ENCODE measurements around the gene CNTFR.
A peak's percentile ranks its signal among the peaks of the same experiment; 100 is the strongest.
"Not testable (repeated sequence)": the region's sequence is repeated elsewhere in the genome, so short reads cannot be mapped to it uniquely, and the experiment has no call there.

The CNTFR gene, protein sequence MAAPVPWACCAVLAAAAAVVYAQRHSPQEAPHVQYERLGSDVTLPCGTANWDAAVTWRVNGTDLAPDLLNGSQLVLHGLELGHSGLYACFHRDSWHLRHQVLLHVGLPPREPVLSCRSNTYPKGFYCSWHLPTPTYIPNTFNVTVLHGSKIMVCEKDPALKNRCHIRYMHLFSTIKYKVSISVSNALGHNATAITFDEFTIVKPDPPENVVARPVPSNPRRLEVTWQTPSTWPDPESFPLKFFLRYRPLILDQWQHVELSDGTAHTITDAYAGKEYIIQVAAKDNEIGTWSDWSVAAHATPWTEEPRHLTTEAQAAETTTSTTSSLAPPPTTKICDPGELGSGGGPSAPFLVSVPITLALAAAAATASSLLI

DNA sequence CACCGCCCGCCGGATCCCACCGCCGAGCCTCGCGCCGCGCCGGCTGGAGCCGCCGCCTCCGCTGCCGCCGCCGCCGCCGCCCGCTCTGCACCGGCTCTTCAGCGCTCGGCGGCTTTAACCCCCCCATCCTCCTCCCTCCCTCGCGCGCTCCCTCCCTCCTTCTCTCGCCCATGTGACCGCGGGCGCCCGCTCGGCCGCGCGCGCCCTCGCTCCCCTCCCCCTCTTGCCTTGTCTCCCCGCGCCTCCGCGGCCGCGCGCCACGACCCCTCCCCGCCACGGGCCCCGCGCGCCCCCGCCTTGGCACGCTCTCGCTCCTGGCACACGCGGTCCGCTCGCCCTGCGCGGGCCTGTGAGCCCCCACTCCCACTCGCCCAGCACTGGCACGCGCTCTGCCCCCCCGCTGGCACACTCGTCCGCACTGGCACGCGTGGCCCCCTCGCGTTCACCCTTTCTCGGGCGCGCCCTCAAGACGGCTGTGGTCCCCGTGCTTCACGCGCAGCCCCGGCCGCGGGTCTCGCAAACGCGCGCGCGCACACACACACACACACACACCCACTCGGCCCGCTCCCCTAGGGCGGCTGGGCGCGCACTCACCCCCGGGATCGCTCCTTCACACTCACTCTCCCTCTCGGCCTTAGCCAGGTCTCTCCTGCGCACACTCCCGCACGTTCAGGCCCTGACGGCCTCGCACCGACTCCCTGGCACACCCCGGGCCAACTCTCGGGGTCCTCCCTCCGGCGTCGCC lies at the start of gene CNTFR:
TSS of gene CNTFR (minus strand) at position 89 of the 745 bp plus-strand sequence. CDS start 20,743 bp downstream, outside the sequence.
- DNase-seq = no peak

DNA sequence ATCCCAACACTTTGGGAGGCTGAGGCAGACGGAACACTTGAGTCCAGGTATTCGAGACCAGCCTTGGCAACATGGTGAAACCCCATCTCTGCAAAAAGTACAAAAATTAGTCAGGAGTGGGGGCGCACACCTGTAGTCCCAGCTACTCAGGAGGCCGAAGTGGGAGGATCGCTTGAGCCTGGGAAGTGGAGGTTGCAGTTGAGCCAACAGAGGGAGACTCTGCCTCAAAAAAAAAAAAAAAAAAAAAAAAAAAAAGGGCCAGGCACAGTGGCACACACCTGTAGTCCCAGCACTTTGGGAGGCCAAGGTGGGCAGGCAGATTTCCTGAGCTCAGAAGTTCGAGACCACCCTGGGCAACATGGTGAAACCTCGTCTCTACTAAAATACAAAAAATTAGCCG lies 49.8 kb upstream of the CNTFR start:
- not testable (repeated sequence) for DNase-seq

DNA sequence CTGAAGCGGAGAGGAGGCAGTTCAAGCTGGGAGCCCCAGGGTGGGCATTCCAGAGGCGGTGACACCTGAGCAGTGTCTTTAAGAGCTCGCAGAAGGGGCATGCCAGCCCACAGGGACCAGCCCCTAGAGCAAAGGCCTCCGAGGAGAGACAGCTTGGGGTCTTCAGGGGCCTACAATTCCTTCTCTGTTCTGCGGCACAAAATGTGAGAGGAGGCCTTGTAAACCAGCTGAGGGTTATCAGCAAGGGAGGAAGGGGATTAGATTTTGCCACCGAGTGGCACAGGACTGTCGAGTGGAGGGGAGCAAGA lies 48.6 kb upstream of the CNTFR start:
- no peak for DNase-seq

DNA sequence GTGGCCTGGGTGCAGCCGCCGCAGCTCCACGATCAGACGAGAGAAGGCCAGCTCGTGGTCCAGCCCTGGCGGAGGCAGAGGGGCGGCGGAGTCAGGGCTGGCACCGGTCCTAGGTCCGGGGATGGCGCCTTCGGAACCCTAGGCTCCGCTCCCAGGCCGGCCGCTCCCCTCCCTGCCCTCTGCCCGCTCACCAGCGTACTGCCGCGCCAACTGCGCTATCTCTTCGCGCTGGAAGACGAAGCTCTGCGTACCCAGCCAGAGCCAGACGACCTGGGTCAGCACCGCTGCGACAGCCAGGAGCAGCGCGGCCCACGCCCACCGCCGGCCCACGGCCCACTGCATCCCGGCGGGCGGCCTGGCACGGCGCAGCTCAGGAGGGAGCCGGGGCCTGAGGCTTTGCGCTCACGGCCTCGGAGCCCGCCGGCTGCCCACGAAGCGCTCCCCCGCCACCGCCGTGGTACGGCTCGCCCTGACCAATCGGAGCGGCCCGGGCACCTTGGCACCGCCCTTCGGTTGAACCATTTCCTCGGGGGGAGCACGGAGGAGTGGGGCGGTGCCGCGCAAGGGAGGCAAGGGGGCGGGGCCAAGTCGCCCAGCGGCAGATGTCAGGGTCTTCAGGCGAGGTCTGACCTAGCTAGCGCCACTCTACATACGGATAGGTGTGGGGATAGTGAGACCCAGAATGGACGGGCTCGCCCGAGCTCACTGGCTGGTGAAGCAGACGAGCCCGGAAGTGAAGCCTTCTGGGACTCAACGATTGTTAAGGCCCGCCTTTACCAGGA lies 48.0 kb upstream of the CNTFR start, which contains the start of gene SIGMAR1:
TSS of gene SIGMAR1 (minus strand) at position 432 of the 782 bp plus-strand sequence. CDS start at position 342, 90 bp downstream.
- DNase-seq = peak; percentile 81 to 86

DNA sequence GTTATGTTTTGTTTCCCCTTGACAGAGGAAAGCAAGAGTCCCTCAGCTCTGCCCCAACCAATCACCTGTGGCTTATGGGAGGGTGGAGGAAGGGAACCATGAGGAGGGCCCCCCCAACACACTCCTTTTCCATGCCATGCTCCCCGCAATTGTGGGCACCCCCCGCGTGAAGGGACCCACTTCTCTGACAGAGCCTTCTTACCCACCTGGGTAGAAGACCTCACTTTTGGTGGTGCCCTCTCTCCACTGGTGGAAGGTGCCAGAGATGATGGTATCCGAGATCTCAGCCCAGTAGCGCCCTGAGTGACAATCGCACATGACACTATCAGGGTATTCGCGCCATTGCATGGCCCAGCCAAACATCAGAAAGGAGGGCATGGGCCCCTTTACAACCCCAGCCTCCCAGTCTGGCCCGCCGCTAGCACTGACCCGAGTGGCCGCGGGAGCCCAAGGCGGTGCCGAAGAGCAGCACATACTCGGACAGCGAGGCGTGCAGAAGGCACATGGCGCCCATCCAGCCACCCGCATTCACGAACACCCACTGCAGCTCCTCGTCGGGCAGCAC lies 47.3 kb upstream of the CNTFR start:
- no peak for DNase-seq

DNA sequence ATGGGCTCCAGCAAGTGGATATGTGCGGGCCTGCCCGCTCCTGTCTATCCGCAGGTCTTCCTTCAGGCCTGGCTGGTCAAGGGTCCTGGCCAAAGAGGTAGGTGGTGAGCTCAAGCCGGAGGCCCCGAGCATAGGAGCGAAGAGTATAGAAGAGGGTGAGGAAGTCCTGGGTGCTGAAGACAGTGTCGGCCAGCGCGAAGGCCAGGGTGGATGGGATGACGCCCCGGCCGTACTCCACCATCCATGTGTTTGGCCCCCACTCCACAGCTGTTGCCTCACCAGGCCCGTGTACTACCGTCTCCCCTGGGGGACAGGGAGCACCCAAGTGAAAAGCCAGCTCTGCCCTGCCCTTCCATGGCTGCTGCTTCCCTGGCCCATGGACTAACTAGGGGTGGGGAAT lies 46.0 kb upstream of the CNTFR start:
- DNase-seq = no peak

DNA sequence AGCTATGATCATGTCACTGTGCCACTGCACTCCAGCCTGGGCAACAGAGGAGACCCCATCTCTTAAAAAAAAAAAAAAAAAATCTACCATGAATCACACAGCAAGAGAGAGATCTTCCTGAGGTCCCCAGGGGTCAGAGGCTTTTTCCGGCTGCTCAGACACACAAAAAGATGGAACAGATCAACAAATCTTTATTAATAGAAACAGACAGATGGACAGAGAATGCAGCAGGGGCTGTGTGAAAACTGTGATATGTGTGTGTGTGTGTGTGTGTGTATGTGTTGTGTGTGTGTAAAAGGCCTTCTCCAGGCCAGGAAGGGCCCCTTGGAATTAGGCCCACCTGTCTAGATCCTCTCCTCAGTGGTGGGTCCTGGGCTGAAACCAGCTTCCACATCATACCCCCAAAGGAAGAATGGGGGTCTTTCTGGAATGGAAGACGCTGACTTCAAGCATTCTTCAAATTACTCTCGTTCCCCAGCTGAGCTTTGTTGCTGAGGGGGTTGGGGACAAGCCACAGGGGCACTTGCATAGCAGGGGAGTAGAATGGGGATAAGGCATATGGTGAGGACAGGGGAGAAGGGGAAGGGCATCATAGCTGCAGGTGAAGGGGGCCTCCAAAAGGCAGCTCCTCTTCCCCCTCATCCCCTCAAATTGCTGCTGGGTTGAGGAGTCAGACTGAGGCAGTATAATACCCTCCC lies 45.2 kb upstream of the CNTFR start:
- DNase-seq = no peak

DNA sequence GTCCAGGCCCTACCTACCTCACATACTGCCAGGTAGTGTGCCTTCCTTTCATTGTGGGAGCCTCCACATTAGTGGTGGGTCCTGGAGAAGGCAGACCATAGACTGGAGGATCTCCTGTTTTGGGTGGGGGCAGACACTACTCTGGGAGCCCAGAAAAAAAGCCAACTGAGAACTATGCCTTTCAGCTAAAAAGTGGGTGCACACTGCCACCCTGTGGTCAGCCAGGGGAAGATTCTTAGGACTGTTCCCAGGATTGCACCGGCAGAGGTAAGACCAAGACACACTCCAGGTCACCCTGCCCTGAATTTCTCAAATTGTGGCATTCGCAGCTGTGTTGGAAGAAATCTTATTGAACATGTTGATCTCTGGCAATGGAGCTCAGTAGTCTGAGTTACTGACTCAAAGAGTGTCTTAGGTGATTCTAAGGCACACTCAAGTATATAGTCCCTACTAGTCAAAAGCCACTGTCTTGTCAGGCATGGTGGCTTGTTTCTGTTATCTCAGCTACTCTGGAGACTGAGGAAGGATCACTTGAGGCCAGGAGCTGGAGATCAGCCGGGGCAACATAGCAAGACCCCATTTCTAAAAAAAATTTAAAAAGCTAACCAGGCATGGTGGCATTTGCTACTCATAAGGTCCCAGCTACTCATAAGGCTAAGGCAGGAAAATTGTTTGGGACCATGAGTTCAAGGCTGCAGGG lies 44.5 kb upstream of the CNTFR start:
- DNase-seq = peak in 1 of 2 experiments; percentile 22

DNA sequence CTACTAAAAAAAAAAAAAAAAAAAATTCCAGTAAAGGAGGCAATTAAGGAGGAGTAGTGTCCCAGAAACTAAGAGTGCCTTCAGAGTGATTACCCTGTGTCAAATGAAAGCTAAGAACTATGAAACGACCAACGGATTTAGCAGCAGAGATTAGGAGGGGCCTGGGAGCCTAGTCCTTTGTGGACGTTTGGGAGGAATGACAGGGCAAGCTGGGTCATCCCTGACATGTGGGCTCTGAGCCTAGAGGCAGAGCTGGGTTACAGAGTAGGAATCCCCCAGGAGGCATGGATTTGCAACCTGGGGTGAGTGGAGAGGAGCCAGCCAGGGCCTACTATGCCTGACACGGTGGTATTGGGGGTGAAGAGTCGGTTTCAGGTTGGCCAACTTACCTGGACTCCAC lies 43.6 kb upstream of the CNTFR start:
- no peak for DNase-seq

DNA sequence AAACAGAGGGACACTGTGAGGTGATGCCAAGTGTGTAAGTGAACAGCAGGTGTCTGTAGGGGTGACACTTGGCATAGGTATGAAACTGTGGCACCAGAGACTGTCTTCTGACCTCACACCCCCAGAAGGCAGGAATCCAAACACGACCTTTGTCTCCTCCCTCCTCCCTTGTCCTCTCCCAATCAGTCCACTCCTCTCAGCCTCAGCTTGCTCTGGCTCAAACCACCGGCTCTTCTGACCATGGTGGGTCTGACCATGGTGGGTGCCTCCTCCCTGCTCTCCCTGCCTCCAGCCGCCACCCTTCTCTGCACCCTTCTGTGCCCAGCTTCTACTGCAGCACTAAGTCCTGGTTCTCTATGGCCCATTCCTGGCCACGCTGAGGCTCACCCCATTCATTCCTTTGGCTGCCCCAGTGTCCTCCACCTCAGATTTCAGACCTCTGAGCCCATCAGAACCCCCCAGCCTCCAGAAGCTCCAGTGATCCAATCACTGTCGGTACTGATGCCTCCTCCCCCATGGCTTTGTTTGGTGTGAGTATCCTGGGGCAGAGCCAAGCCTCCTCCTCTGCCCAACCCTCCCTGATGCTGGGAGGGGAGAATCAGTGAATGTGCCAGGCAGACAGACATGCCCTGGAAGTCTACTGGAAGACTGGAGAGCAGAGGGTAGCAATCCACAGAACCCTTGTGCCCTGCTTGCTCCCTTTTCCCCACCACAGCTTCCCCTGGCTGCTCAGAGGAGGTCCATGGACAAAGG lies 41.1 kb upstream of the CNTFR start:
- no peak for DNase-seq

DNA sequence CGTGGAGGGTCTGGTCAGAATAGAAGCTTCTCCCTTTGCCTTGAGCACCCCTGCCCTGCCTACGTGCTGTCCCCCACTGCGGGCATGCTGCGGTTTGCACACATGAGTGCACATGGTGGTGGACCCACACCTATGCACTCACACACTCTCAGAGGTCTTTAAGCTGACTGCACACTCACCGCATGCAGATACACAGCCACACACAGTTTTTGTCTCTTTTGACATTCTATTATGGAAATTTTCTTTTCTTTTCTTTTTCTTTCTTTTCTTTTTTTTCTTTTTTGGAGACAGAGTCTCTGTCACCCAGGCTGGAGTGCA lies 39.9 kb upstream of the CNTFR start:
- no peak for DNase-seq

DNA sequence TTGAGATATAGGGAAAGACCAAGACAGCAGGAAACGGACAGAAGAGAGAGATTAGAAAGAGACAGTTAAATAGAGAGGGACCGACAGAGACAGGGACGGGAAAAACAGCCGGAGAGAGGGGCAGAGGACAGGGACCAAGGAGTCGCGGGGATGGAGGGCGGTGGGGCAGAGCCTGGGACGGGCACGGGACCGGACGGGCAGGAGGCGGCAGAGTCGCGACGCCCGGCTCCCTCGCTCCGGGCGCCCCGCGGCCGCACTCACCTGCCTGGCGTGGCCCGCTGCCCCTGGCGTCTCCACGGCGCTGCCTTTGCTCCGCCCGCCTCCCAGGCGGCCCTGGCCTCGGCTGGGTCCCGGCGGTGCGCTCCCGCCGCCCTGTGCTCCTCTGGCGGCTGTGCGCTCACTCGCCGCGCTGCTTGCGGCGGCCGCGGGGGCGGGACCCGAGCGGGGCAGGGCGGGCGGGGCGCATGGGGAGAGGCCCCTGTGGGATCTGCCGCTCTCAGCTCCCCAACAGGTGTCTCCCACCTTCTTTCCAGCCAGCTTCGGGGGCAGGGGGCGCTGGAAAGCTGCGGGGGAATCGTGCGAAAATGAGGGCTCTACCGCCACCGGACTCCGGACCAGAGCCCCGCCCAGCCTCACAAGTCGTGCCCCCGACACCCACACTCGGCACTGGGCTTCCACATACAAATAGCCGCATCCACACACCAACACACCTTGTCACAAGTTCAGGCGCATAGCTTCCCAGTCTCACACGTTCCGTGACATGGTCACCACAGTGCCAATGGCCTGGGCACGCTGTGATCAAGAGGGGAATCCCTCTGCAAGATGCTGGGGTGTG lies 39.3 kb upstream of the CNTFR start, which contains the start of gene ARID3C:
TSS of gene ARID3C (minus strand) at position 411 of the 835 bp plus-strand sequence. CDS start 1,052 bp downstream, outside the sequence.
- DNase-seq = no peak

DNA sequence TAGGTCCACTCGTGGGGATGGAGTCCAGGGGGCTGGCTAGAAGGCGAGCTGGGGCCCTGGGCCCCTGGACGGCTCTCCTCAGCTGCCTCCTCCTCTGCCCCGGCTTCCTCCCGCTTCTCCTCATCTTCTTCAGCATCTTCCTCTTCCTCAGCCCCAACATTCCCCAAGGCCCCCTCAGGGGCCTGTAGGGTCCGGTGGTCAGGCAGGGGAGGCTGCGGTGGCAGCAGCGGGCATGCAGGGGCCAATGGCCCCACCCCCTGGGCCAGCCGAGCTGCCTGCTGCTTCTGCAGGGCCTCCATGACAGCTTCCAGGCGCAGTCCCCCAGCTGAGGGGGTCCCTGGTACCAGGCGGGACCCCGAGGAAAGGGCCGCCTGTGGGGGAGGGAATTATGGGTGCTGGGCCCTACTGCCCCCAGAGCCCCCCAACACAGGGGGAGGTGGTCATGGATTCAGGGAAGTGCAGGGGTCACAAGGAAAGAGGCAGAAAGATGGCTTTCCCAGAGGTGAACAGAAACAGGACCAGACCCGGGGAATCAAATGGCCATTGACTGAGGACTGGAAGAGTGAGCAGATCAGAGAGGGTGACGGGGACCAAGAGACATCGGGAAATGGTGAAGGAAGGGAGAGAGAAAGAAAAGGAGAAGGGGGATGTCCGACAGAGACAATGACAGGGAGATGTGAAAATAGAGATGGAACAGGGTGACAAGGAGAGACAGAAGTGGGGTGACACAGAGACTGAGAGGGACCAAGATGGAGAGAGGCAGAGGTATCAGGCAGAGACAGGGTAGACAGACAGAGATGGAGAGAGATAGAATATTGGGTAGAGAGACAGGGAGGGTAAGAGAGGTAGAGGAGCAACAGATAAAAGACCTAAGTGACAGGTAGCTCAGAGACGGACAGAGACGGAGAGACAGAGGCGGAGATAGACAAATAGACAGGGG lies 38.5 kb upstream of the CNTFR start:
- DNase-seq = no peak

DNA sequence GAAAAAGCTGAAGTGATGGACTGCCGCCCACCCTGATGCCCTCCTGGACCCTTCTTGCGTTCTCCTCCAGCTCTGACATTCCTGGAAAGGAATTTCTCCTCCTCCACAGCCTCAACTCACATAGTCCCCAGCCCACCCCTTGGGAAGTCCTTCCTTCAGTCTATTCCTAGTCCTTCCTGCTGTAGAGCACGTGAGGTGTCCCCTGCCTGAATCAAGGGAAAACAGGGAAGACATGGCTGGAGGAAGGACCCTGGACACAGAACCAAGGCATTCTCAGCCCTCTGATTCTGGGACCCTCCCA lies 35.6 kb upstream of the CNTFR start:
- DNase-seq = no peak

DNA sequence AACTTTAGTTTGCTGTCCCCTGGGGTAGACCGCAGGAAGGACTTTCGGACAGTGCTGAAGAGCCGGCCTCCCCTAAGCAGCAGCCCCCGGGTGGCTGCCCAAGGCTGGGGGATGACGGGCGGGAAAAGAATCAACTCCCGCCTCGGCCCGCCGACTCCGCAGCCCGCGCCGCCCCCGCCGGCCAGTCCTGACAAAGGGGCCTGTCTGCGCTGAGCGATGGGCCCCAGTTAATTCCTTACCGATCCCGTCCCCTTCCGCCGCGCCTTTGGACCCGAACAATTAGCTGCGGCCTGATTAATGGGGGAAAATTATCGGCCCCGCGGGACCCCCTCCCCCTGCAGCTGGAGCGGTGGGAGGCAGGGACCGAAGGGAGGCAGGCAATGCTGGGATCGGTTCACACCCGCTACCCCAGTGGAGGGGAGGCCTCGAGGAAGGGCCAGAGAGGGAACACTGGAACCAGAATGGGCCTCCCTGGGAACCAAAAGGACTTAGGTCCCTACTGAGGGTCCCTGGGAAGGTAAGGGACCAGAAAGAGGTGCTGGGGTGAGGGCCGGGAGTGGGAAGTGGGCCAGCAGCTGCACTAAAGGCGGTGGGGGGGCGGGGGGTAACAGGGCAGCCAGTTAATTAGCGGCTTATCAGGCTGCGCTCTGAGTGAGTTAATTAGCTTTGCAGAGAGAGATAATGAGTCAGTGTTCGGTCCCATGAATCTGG lies 35.1 kb upstream of the CNTFR start:
- no peak for DNase-seq

DNA sequence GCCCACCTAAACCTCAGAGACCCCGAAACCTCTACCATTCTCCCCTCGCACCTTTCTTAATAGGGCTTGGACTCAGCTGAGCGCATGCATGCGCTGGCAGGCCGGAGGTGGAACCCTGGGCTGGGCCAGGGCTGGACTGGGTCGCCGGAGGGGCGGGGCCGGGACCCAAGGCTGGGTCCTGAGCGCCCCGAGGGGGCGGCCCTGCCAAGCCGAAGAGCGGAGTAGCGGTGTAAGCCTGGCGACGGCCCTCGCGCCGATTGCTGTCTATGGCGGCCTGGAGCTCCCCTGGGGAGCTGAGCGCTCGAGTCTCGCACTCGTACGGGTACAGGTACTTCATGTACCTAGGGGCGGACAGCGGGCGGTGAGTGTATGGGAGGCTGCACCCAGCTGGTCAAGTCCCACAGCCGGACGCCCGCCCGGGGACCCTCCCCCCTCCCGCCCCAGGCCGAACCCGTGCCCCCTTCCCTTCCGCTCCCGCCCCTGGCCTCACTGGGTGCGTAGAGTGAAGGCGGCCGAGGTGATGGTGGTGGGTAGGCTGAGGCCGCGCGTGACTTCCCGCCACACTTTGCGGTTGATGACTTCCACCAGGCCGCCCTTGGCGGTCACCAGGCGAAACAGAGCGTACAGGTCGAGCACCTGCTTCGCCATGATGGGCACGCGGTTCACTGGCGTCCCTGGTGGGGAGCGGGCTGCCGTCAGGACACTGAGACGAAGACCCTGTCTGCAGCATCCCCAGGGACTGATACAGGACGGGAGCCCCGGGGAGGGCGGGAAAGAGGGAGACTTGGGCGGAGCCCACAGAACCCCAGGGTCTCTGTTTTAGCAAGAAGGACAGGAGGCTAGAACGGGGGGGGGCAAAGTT lies 34.1 kb upstream of the CNTFR start:
- no peak for DNase-seq

Measured in SHP77 (cell line).